ENCODE results near the gene HSD3B2.
"Not testable (repeated sequence)": the region's sequence is repeated elsewhere in the genome, so short reads cannot be mapped to it uniquely, and the experiment has no call there.

Gene HSD3B2

GRCh38 chr1:119372503-119373086, 42.4 kb upstream of the HSD3B2 start:
- DNase-seq (ENCODE audit: low spot score), result peak; percentile 42
- TF ChIP-seq CTCF (IDR thresholded peaks at IDR 0.05; ENCODE audit: borderline replicate concordance, control extremely low read depth, extremely low read depth, insufficient read depth, missing control alignments), result no peak

GRCh38 chr1:119373465-119373864, 41.5 kb upstream of the HSD3B2 start:
- in situ Hi-C loops (cut with MboI; ENCODE audit: low sequenced_read_pairs, unreplicated experiment), result no loop called here
- DNase-seq (ENCODE audit: low spot score), result no peak
- TF ChIP-seq CTCF (IDR thresholded peaks at IDR 0.05; ENCODE audit: borderline replicate concordance, control extremely low read depth, extremely low read depth, insufficient read depth, missing control alignments), result no peak

More at GRCh38 chr1:119372503-119373086, 42.4 kb upstream of the HSD3B2 start:
- in situ Hi-C loops (cut with MboI; ENCODE audit: low sequenced_read_pairs, unreplicated experiment), result no loop called here

- TF ChIP-seq CTCF (IDR thresholded peaks at IDR 0.05; ENCODE audit: borderline replicate concordance, control extremely low read depth, extremely low read depth, insufficient read depth, missing control alignments), result no peak
- no peak for DNase-seq (ENCODE audit: low spot score)
- in situ Hi-C loops (cut with MboI; ENCODE audit: low sequenced_read_pairs, unreplicated experiment), result no loop called here
Observed at GRCh38 chr1:119374208-119374874, 40.6 kb upstream of the HSD3B2 start.

- DNase-seq (ENCODE audit: low spot score), result no peak
- TF ChIP-seq CTCF (IDR thresholded peaks at IDR 0.05; ENCODE audit: borderline replicate concordance, control extremely low read depth, extremely low read depth, insufficient read depth, missing control alignments), result no peak
- in situ Hi-C loops (cut with MboI; ENCODE audit: low sequenced_read_pairs, unreplicated experiment), result no loop called here
Observed at GRCh38 chr1:119375366-119375765, 39.6 kb upstream of the HSD3B2 start.

GRCh38 chr1:119376594-119376993, 38.4 kb upstream of the HSD3B2 start:
- DNase-seq (ENCODE audit: low spot score), result no peak
- TF ChIP-seq CTCF (IDR thresholded peaks at IDR 0.05; ENCODE audit: borderline replicate concordance, control extremely low read depth, extremely low read depth, insufficient read depth, missing control alignments), result no peak
- in situ Hi-C loops (cut with MboI; ENCODE audit: low sequenced_read_pairs, unreplicated experiment), result no loop called here

GRCh38 chr1:119377594-119377993, 37.4 kb upstream of the HSD3B2 start:
- in situ Hi-C loops (cut with MboI; ENCODE audit: low sequenced_read_pairs, unreplicated experiment); DNase-seq (ENCODE audit: low spot score): not testable (repeated sequence)

- no peak for TF ChIP-seq CTCF (IDR thresholded peaks at IDR 0.05; ENCODE audit: borderline replicate concordance, control extremely low read depth, extremely low read depth, insufficient read depth, missing control alignments)
- in situ Hi-C loops (cut with MboI; ENCODE audit: low sequenced_read_pairs, unreplicated experiment), result no loop called here
- no peak for DNase-seq (ENCODE audit: low spot score)
Observed at GRCh38 chr1:119379117-119379516, 35.8 kb upstream of the HSD3B2 start.

All from GM13976 (cell line).